HG03571 (cell line): ENCODE results near the gene KIF21A.

Source experiments
- ATAC-seq: cut with Tn5 transposase; IDR thresholded peaks from one replicate; pipeline ENCODE4 v1.9.1; 2021; ENCODE audit not compliant: unreplicated experiment

Gene KIF21A

DNA sequence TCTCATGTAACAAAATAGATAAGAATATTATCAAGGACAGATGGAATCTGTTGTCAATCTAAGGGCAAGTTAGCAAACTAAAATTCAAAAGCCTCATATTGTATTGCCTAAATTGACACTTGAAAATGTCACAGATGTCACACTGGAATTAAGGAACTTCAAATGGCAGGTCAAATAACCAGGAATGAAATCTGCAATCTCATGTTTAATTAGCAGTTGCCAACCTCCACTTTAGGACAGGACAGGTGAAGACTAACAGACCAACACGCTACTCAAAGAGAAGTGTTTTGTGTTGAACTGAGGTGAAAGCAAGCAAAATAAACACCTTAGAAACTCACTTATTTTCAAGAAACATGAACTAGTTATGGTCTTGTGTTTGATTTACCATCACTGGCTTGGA is 11.1 kb downstream of the KIF21A start:
- ATAC-seq = no peak

DNA sequence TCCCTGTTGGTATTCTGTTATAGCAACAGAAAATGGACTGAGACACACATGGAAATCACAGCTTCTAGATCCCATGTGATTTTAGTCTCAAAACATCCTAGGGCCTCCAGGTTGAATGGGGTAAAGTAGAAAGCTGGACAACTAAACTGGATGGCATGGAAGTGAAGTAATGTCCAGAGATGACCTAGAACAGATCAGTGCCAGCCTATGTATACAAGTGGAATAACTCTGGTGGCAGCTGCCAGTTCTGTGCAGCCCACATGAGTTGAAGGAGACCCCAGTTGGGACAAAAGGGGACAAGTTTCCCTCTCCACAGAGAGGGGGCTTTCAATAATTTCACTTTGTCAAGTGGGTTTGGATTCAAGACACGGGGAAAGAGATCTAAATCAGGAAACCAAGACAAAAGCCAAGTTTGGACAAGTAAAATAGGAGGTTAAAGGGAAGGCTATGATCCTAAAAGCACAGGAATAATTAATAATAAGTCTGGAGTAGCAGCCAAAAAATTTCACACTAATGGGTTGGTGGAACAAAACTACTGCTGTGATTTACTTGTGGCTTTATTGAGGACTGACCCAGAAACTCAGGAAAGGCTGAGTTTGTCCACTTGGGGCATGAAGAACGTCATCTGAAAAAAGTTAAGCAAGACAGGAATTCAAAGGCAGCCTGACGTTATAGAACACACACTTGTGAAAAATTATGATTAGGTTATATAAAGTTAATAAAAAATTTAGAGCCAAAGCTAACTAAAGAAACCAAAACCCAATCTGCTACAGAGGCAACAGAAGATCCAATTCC is 11.7 kb downstream of the KIF21A start:
- no peak for ATAC-seq

DNA sequence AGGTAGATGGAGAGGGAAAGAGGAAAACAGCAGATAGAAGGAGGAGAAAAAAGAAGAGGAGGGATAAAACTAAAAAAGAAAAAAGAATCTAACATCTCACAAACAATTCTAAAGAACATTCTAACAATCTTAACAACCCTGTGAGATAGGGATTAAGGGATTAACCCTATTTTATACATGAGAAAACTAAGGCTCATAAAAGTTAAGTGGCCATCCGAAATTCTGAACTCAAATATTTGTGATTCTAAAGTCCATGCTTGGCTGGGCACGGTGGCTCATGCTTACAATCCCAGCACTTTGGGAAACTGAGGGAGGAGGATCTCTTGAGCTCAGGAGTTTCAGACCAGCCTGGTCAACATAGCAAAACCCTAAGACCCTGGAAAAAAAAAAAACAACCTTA is 13.1 kb downstream of the KIF21A start:
- no peak for ATAC-seq

DNA sequence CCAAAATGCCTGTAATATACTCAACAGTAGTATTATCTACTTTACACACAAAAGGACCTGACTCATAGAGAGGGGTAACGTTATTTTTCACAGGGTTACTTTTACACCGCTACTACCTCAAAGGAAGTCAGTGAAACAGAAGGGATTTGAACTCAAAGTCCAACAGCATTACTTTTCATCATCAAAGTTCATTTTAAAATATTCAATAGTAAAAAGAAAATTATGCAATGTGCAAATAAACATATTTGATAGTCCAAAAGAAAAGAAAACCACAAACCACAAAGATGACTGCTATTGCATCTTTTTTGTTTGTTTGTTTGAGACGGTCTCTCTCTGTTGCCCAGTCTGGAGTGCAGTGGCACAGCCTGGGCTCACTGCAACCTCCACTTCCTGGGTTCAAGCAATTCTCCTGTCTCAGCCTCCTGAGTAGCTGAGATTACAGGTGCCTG is 15.5 kb downstream of the KIF21A start:
- no peak for ATAC-seq

DNA sequence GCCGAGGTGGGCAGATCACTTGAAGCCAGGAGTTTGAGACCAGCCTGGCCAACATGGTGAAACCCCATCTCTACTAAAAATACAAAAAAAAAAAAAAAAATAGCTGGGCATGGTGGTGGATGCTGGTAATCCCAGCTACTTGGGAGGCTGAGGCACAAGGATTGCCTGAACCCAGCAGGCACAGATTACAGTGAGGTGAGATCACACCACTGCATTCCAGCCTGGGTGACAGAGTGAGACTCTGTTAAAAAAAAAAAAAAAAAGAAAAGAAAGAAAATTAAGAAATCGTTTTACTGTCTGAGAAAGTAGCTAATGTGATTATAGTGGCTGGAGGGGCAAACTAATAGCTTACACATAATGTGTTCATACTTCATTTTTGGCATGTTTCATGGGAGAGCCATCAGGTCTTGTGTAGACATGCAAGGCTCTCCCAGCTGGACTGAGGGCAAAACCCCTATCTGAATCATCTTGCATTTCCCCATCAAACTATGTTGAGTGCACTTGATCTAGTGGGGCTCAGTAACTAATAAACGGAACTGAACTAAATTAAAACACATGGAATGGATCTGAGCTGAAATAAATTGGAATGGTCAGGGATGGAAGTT is 16.2 kb downstream of the KIF21A start:
- no peak for ATAC-seq

DNA sequence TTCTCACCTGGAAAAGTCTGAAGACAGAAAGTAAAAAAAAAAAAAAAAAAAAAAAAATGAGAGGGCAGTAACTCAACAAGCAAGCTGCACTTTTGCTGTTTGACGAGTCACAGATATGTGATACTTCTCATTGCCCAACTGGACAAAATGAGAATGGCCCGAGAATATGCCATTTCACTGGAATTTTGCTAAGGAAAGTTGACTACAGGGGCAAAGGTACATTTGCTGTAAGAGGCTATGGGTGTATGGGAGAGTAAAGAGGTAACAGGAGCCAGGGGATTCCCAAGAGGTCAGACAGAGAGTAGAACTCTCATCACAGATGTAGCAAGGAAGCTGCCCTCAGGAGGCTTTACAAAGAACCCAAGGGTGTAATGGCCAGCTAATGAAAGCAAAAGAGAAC is 22.9 kb downstream of the KIF21A start:
- ATAC-seq = no peak

DNA sequence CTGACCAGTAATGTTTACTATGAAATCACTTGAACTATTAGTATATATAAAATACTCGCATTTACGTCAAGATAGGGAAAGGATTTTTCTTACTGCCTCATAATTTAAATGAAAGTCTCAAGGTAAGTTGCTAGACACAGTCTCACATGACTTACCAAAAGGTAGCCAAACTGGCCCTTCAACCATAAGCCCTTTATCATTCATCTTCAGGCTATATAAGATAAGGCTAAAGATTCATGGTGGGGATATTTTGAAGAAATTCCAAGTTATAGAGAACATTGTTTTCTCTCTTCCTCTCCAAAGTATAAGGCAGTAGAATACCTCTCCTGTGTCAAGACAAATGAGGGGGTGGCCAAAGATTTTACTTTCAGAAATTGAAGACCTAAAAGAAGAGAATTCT is 23.4 kb downstream of the KIF21A start:
- ATAC-seq = no peak

DNA sequence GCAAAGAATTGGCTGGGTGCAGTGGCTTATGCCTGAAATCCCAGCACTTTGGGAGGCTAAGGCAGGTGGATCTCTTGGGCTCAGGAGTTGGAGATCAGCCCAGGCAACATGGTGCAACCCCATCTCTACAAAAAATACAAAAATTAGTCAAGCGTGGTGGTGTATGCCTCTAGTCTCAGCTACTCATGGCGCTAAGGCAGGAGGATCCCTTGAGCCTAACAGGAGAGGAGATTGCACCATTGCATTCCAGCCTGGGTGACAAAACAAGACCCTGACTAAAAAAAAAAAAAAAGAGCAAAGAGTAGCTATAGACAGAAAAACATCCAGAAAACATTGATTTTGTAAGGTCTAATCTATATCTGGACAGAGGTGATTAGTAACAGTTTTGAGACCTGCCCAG is 25.0 kb downstream of the KIF21A start:
- ATAC-seq = no peak

DNA sequence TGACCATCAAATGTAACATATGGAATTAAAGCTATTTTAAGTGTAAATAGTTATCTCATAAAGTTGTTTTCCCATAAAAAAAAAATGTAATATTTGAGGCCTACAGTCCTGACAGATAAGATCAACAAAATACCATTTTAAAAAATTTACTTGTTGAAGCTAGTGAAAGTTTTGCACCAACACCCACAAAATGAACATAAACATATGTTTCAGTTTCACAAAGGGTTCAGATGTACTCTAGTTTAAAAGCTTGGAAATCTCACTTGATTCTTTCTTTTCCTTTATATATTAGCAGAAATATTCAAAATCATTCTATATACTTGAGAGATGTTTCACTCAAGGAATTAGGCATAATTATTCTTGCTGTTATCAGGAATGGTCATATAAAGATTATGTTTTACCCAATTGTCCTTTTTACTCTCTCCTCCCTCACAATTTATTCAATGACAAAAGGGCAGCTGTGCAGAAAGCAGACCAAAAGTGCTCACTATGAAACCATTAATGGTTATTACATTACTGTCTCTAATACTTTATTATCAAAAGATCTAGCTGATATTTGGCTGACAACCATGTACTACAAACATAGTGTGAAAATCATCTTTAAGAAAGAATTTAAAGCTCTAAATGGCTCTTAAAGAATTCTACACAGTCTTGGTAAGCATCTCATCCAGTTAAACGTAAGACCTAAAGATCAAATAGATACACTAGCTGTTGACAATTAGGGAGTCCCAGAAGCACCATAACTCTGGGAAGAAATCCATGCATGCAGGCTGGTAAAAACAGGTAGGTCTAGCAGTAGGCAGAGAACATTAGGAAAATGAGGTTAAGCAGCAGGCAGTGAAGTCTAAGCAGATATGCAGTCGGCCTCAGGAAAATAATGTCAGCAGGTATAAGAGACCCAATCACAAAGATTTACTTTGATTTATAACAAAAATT is 28.8 kb downstream of the KIF21A start:
- no peak for ATAC-seq

DNA sequence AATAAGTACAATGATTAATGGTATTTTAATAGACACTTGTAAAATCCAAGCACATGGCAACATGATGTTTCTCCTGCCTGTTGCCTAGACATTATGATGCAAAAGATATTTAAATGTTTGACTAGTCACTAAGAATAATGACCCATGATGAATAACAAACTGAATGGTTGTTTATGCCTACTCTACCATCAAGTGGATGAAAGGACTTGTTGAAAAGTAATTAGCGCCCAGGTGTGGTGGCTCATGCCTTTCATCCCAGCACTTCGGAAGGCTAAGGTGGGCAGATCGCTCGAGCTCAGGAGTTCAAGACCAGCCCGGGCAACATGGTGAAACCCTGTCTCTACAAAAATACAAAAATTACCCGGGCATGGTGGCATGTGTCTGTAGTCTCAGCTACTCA is 30.7 kb downstream of the KIF21A start:
- ATAC-seq = no peak

DNA sequence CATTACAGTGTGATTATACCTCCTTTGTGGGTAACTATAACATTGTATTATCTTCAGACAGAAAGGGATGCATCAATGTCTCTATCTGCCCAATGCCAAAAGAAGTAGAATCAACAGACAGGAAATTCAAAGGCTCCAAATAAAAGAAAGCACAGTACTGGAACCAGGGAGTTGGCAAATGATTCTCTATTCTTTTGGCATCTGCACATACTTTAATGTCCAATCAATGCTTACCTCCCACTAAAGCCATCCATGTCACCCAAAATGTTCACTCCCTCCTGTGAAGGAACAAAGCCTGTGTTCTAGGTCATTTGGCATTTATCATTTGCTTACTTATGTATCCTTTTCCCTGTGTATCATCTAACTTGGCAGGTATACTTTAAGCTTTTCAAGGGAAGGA is 36.7 kb downstream of the KIF21A start:
- no peak for ATAC-seq

DNA sequence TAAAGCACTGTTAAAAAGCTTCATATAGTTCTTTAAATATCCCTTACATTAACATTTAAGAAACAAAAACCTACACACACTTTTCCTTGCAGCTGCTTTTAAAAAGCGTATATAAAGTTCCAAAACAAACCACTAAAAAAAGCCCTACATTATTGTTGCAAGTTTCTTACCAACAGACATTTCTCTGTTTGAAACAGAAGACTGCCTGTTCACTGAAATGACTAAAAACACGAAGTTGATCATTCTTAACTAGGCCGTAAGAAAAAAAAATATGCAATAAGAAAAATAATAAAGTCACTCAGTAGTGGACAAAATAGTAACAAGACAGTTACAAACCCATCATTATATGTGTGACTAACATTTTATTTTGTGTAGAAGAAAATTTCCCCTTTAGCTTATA is 37.3 kb downstream of the KIF21A start:
- no peak for ATAC-seq

DNA sequence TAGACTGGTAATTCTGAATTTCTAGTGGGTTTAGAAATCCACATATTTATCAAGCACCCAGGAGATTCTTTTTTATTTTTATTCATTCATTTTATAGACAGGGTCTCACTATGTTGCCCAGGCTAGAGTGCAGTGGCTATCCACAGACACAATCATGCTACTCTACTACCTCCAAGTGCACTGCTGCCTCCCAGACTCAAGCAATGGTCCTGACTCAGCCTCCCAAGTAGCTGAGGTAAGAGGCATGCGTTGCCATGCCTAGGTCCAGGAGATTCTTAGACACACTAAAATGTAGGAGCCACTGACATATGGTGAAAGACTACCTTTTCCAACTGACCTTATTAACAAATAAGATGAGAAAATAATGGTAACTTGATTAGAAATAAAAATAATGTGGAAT is 38.9 kb downstream of the KIF21A start:
- no peak for ATAC-seq

DNA sequence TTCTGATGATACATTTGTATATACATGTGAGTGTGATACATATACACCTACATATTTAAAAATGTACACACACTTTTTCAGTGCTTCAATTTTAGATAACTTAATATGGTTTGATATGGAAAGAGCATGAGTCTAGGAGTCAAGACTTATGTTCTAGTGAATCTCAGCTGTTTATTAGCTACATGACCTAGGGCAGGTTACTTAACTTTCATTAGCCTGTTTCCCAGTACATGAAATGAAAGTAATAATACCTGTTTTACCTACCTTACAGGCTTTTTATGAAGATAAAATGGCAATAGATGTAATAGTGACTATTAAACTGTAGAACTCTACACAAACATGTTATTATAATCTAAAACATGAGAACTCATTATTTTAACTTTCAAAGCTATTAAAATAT is 39.5 kb downstream of the KIF21A start:
- ATAC-seq = no peak

DNA sequence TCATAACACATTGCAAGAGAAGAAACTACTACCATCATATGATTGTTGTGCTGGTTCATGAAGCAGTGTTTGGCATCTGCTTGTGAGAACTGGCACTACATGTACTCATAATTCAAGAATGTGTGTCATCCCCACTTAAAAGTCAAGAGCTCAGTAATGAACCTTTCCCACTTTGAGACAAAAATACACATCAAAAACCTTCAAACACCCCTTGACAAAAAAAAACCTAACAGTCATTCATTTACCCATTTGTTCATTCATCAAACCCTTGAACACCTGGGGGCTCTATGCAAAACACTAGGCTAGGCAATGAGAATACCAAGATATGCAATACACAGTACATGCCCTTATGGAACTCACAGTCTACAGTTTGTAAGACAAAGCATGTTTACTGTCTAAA is 40.0 kb downstream of the KIF21A start:
- ATAC-seq = no peak

DNA sequence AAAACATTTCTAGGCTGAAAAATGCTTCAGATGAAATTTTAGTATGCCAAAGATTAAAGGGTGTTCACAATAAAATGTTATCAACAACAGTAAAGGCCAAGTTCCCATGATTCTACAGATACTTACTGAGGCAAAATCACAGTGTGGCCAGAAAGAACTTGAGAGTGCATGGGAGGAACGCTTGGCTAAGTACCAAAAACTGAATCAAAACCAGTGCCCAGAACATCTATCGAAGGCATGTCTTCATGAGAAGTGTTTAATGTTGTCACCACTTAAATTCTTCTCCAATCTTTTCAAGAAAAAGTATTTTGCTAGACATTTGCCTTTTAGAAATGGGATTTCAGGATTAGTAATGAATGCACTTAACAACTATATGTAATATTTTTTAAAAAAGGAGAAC is 41.5 kb downstream of the KIF21A start:
- no peak for ATAC-seq

DNA sequence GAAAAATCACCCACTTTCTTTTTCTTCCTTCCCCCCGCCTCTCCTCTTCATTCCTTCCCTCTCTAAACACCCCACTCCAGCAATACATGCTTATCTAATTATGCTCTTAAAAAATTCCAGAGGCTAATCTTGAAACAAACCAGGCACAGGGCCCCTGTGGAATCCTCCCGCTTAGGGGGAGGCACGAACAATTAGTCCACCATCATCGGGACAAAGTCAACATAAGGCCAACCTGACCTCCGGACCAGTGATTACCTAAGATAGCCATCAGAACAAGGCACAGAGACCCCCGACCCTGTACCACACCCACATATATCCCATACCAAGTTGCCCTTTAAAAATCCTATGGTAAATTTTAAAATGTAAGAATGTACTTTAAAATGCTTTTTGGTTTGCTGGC is 47.1 kb downstream of the KIF21A start:
- ATAC-seq = no peak

DNA sequence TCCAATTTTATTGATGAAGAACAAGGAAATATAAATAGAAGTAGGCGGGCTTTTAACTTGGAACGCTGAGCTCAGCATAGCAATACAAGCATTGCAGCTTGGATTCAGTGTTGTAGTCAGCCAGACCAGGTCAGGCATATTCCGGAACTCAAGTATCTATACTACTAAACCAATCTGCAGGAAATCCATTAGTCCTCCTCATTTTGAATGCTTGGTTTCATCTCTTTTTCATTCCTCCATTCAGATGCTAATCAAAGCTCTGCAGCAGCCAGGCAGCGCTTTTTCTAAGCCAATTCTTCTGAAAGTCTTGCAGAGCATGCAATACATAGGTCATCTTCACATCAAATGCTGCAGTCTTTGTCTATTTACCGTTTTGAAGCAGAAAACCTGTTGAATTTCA is 49.0 kb downstream of the KIF21A start:
- no peak for ATAC-seq

DNA sequence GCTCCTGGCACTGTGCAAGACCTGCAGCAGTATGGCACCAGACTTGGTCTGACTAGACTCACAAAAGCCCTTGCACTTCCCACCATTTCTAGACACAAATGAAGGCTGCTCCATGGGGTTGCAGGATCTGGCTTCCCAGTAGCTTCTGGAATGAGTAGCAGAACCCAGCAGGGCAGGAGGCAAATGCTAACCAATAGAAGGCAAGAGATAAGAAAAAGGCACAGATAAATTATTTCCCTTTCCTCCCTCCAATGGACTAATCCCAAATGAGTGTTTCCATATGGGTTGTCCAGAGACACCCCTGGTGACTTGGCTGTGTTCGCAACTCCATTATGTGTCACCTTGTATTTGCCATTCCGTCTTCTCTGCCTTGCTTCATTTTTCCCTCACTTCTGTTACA is 49.7 kb downstream of the KIF21A start:
- ATAC-seq = no peak

DNA sequence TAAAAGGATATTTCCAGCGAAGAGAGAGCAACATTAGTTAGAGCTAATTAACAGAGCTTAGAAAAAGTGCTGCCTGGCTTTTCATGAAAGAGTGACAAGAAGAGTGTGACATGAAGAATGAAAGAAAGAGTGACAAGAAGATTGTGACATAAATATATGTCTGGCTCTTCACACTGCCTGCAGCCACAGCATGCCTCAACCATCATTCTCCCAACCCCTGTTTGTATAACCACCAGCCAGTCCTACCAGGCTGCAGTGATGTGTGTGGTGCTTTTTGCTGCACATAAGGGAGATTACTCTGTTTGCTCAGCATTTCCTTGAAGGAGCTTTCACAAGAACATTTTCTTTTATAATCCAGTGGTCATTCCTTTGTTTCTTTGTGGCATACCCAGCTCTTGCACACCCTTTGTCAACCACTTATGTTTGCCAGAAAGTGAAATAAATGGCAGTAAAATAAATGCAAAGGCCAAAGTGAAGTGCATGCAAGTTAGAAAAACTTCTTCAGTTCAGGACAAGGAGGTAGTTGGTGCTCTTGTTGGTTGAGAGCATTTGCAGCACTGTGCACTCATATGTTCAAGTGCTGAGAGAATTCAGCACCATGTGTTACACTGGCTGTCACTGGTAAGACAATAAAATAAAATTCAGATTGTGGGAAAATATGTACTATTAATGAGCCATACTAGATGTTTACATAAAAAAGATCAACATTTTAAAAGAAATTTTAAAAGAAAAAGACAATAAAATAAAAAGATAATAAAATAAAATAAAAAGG is 50.6 kb downstream of the KIF21A start:
- ATAC-seq = no peak

DNA sequence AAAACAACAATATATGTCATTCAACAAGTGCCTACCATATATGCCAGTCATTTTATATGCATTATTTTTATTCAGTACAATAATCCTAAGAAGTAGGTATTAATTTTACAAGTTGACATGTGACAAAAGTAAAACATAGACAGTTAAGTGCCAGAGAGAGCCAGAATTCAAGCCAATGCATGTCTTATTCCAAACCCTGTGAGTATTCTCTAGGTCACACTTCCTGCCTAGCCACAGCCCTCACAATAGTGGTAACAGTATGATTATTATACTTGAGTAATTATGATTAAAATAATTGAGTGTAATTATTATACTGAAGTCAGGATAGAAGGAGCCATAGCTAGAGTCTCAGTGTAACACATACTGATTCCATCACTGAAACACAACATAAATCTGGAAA is 52.2 kb downstream of the KIF21A start:
- ATAC-seq = no peak
